NCI-H69 (cell line): ENCODE results near the gene UBE2E2.

Experiments
- DNase-seq: peaks from one replicate; lab custom pipeline; 2025; lab: John Stamatoyannopoulos, UW

UBE2E2 gene

DNA sequence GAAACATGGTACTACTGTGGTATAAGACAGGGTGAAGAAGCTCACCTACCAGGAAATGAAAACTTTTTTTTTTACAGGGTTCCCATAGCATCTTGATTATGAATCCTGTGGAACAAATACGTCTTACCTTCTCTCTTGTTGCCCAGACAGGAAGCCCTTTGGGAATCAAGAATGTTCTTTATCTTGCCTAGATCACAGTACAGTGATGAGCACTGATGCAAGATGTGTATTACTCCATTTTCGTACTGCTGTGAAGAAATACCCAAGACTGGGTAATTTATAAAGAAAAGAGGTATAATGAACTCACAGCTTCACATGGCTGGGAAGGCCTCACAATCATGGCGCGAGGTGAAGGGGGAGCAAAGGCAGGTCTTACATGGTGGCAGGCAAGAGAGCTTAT is 281.3 kb downstream of the UBE2E2 start:
- DNase-seq: no peak

- no peak for DNase-seq
Measured at GRCh38 chr3:23485922-23486321, 282.8 kb downstream of the UBE2E2 start.

GRCh38 chr3:23487015-23487414 is 283.9 kb downstream of the UBE2E2 start:
- no peak for DNase-seq

- no peak for DNase-seq
Measured at GRCh38 chr3:23488618-23489017, 285.5 kb downstream of the UBE2E2 start.

DNA sequence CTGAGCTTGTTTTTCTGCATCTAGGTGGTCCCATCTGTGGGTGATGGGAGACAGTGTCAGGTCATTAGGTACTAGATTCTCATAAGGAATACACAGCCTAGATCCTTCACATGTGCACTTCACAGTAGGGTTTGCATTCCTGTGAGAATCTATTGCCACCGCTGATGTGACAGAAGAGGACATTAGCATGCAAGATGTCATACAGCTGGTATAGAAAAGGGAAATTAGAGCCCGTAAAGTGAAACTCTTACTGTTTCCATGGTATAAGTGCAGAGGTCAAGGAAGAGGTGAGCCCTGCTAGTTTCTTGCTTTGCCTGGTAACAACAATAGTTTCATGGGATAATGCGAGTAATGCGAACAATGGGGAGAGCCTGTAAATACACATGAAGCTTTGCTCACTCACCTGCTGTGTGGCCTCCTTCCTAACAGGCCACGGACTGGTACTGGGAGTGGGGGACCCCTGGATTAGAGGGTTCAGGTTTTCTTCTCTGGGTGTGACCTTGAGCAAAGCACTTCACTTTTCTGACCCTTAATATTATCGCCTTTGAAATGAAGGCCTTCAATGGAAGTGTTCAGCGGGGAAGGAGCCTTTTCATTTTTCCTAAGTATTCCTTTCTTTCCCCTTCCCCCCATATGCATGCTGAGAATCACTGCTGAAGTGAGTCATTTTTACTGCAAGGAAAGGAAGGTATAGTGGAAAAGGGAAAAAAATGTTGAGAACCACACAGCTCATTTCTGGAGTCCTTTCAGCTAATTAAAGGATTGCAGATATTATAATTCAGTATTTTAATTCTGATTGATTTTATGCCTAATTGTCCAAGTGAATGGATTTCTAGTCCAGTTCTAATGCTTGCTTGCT is 286.4 kb downstream of the UBE2E2 start:
- DNase-seq: no peak

- no peak for DNase-seq
Measured at GRCh38 chr3:23490459-23490858, 287.3 kb downstream of the UBE2E2 start.

DNA sequence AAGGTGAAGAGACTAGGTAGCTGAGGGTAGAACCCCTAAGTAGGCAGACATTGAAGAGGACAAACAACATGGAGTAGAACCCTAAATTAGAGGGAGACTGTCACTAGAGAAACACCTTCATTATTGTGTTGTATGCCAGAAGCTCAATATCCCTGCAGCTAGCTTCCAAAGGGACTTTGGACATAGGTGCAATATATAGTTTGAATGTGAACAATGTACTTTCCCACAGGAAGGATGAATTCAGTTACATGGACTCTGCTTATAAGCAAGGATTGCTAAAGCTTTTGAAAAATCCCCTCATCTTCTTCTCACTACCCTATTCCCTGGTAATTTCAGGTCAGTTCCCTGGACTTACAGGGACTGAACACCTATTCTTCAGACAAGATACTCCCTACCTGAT is 288.9 kb downstream of the UBE2E2 start:
- DNase-seq: no peak

- DNase-seq: no peak
Measured at GRCh38 chr3:23493889-23494288, 290.8 kb downstream of the UBE2E2 start.

GRCh38 chr3:23494967-23495366 is 291.8 kb downstream of the UBE2E2 start:
- no peak for DNase-seq

GRCh38 chr3:23495507-23495906 is 292.4 kb downstream of the UBE2E2 start:
- no peak for DNase-seq

- no peak for DNase-seq
Measured at GRCh38 chr3:23496165-23496564, 293.0 kb downstream of the UBE2E2 start.

DNA sequence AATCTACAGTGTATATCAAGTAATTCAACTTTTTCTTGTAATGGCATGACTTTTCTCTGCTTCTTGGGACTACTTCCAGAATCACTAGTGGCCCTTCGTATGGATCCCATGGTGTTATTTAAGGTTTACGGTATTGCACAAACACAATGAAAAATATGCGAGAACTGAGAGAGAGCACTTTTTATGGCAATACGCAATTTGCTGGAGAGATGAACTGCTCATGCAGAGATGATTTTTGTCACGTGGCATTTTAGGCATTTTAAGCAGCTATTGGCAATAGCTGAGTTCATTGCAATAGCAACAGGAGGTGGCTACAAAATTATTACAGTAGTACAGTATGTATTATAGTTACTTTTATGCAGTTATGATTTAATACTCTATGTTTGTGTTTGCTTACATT is 294.0 kb downstream of the UBE2E2 start:
- no peak for DNase-seq

DNA sequence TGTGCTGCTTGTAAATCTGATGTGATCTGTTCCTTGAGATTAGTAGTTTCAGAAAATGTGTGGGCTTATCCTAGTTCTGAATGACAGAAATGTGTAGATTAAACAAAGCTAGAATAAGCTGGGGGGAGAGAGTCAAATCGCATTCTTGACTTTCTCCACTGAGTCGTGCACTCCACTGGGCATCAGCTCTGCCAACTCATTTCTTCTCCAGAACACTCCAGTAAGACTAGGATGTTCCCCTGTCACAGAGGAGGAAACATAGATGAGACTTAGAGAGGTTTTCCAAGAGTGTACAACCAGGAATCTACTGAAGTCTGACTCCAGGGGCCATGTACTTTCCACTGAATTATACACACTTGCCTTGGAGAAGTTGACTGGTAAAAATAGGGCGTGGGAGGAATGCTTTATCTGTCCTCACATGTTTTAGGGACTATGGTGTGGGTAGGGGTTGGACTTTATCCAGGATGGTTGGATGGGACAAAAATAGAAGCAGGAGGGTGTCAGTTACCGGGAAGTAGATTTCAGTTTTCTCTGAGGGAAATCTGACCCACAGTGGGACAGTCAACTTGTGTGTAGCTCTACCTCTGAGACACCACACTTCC is 298.2 kb downstream of the UBE2E2 start:
- DNase-seq: no peak

DNA sequence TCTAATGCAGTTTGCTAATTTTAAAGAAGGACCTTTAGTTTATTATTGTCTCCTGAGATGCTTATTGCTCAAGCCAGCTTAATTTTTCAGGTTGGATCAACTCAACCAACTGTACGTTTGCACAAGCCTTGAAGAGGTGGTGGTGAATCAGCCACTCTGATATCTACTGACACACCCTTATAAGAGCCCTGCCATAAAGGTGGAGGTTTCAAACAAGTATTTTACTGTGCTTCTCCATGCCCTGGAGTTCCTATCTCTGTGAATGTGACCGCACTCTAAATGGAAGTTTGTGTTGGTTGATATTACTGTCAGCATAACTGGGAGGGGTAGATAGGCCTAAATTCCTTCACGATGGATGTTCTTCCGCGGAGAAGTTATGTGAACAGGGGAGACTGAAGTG is 305.3 kb downstream of the UBE2E2 start:
- DNase-seq: no peak

DNA sequence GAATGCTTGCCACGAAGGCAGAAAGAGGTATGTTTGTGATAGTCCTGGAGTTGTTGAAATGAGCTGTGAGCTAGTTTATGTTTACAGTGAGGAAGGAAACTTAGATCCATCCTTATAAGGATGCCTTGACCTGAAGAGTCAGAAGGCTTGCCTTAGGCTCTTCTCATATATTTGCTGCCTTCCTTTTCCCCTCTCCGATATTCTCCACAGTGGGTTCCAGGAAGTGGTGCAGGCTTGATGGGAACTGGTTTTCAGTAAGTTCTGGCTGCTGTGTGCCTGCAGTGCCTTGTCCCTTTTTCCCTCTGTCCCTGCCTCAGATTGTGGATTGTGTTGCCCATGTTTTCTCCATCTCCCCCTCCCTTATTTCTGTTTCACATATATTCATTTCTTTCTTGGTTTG is 315.3 kb downstream of the UBE2E2 start:
- no peak for DNase-seq

DNA sequence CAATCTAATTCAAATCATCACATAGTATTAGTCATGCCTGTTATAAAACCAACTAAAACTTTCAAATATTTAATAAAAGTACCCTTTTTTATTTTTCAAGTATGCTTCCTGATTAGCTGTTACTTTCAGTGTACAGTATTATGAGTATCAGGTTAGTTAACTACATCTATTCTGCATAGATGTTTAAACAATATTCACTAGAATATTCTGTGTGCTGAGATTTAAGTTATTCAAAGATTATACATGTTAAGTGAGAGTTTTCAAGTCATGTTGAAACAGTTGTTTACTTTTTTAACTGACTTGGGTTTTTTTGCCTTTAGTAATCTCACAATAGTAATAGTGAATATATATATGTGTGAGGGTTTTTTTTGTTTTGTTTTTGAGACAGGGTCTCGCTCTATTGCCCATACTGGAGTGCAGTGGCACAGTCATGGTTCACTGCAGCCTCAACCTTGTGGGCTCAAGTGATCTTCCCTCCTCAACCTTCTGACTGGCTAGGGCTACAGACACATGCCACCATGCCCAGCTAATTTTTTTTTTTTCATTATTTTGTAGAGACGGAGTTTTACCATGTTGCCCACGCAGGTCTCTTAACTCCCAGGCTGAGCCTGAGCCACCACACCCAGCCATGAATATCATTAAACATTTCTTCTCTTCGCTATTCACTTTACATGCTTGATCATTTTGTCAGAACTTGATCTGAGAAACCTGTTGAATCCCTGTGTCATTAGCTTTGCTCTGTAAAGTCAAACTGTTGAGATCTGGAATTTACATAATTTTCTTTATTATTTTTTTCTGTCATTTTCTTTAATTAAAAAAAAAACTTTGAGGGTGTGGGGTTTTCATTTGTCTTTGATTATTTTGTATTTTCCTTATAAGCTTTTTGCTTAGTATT is 316.4 kb downstream of the UBE2E2 start:
- DNase-seq: no peak

DNA sequence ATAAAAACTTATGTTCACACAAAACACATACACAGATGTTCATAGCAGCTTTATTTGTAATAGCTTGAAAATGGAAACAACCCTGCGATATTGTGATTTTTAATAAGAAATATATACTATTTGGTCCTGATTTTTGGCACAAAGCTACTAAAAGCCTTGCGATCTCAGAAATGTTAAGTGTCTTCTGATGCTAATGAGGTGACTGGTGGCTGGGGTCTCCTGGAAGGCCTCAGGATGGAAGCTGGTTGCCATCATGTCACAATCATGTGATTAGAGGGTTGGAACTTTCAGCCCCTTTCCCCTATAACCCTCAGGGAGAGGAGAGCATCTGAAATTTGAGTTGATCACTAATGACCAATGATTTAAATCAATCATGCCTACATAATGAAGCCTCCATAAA is 324.2 kb downstream of the UBE2E2 start:
- no peak for DNase-seq

GRCh38 chr3:23533596-23533995 is 330.5 kb downstream of the UBE2E2 start:
- no peak for DNase-seq

- no peak for DNase-seq
Measured at GRCh38 chr3:23533996-23534395, 330.9 kb downstream of the UBE2E2 start.

GRCh38 chr3:23537101-23537551 is 334.0 kb downstream of the UBE2E2 start:
- peak; percentile 66 for DNase-seq

DNA sequence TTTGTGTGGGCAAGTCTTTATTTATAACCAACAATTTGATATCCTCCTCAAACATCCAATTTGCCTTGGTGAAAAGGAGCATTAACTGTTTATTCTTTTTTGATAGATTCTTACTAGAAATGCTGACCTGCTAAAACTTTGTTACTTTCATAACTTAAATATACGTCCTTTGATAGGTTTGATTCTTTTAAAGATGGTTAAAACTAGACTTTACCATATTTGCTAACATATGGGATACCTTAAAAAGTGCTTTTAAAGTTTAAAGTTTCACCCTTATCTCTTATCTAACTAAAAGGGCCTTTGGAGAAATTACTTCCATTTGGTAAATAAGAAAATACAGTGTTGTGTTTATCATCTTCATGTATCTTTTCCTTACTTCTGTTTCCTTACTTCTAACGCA is 336.1 kb downstream of the UBE2E2 start:
- DNase-seq: no peak

DNA sequence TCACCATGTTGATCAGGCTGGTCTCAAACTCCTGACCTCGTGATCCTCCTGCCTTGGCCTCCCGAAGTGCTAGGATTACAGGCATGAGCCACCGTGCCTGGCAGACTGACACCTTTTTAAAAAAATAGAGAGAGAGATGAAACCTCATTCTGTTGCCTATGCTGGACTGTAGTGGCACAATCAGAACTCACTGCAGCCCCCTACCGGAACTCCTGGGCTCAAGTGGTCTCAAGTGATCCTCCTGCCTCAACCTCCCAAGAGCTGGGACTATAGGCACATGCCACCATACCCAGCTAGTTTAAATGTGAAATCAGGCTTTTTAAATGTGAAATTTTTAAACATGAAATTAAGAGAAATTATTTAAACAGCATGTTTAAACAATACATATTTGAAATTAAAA is 337.5 kb downstream of the UBE2E2 start:
- DNase-seq: no peak

DNA sequence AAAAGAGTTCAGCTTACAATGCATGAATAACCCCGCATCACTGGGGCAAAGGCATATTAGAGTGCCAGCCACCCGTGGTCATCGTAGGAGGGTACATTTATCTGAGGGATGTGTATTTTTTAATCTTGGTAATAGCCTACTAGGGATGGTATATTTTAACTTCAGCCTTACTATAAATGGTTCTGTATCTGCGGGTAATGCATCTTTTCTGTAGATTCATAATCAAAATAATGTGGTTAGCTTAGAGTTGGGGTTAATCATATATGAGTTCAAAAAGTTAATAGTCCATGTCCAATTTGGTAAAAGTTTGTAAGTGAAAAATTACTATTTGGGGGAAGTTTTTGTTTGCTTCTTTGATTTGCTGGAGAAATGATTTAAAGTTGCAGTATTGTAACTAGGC is 339.0 kb downstream of the UBE2E2 start:
- DNase-seq: no peak
